Activated naive CD8-positive, alpha-beta T cell treated with anti-CD3 and anti-CD28 coated beads, Interleukin-2, amount 10 ng/mL, durations not matched to agents 7 days and 5 days (primary cell): ENCODE data around the gene BHLHE23. TPM values are rescaled to one million over a fixed set of nuclear protein-coding genes. Genes with fewer than 3 reads are reported as not detected.

Experiments used
- ATAC-seq: fragments of 150-1000 bp; cut with Tn5 transposase; one replicate; pipeline ENCODE4 v1.10.0; 2021; ENCODE audit warnings: low read depth, moderate library complexity
- POLR2A ChIA-PET: fragments of 350-600 bp; sonication (Branson Sonifier 250); formaldehyde crosslinking; loops from one replicate; lab custom pipeline; 2021; ENCODE audit warnings: antibody characterized with exemption; lab: Charles Lee
- DNase-seq: peaks from one replicate; pipeline ENCODE4 v3.0.0; 2021
- H3K27ac Mint-ChIP-seq: one replicate; pipeline ENCODE4 v1.8.0; 2022; ENCODE audit warnings: mild to moderate bottlenecking, mixed read lengths
- H3K27me3 Mint-ChIP-seq: one replicate; pipeline ENCODE4 v1.8.0; 2022; ENCODE audit warnings: mild to moderate bottlenecking, moderate library complexity, mixed read lengths
- H3K36me3 Mint-ChIP-seq: one replicate; pipeline ENCODE4 v1.8.0; 2021; ENCODE audit warnings: mild to moderate bottlenecking, mixed read lengths
- H3K4me1 Mint-ChIP-seq: one replicate; pipeline ENCODE4 v1.8.0; 2021; ENCODE audit warnings: mixed read lengths
- H3K4me3 Mint-ChIP-seq: one replicate; pipeline ENCODE4 v1.8.0; 2022; ENCODE audit warnings: mild to moderate bottlenecking, moderate library complexity, mixed read lengths
- H3K9me3 Mint-ChIP-seq: one replicate; pipeline ENCODE4 v1.8.0; 2021; ENCODE audit warnings: mixed read lengths
- total RNA-seq, 2 experiments: library from RNA; stranded (reverse); gene quantifications; one replicate each; pipeline ENCODE4 v1.2.3, GENCODE V29; 2021

BHLHE23 gene
- total RNA-seq, 2 experiments from 2014 or later, result not detected

DNA sequence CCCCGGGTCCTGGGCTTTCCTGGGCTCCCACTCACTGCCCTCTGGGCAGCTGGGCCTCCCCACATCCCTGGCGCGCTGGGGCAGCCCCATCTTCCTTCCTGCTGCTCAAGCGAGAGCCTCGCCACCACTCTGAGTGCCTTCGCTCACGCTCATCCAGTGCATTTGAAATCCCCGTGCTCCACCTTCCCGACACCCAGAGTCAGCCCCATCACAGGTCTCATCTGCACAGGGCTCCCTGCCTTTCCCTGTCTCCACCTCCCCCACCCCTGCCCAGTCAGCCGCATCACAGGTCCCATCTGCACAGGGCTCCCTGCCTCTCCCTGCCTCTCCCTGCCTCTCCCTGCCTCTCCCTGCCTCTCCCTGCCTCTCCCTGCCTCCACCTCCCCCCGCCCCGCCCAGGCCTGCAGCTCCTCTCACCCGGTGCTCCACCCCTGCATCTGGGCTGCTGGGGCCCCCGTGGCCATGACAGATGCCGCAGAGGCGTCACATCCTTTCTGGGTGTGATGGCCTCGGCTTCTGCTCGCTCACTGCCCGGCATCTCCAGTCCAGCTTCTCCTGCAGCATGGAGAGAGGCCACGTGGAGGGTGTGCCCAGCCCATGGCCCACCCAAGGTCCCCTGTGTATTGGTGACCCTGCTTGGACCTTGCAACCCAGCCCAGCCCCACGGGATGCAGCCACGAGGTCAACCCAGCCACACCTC is 9.0 kb upstream of the BHLHE23 start:
- Mint-ChIP-seq H3K4me1 (peaks cover 2% of the 10 kb centered on the region), H3K9me3 (peaks cover 8% of the 10 kb centered on the region), H3K36me3 (no peaks in the 10 kb centered on the region), H3K27me3 (peaks cover 49% of the 10 kb centered on the region), H3K27ac (no peak overlapping the region), H3K4me3 (no peak overlapping the region)
- DNase-seq (no peak), ATAC-seq (no peak)
- POLR2A ChIA-PET, result no interaction called here

DNA sequence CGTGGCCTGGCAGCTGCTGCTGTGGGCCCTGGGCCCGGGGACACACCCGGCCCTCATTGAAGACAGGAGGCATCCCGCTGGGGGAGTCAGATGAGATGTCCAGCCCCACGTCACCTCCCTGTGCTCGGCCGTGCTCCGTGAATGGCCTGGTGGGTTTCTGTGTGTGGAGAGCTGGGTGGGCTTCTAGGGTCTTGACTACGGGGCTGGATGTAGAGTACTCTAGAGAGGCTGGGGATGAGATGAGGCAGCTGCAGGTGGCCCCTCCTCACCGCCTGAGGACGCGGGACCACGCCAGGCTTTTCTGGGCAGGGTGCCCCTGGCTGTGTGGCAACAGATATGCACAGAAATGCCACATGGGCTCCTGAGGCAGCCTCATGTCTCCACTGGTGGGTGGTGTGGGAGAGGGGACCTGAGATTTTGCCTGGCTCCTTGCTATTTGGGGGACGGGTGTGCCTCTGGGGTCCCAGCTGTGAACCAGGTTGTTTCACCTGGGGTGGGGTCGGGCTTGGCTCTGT is 8.4 kb upstream of the BHLHE23 start:
- Mint-ChIP-seq H3K27ac (no peak overlapping the region), H3K27me3 (peaks cover 52% of the 10 kb centered on the region), H3K4me3 (no peak overlapping the region), H3K9me3 (peaks cover 8% of the 10 kb centered on the region), H3K4me1 (peaks cover 6% of the 10 kb centered on the region), H3K36me3 (peaks cover 2% of the 10 kb centered on the region)
- no peak for ATAC-seq
- no peak for DNase-seq
- POLR2A ChIA-PET, result no interaction called here

DNA sequence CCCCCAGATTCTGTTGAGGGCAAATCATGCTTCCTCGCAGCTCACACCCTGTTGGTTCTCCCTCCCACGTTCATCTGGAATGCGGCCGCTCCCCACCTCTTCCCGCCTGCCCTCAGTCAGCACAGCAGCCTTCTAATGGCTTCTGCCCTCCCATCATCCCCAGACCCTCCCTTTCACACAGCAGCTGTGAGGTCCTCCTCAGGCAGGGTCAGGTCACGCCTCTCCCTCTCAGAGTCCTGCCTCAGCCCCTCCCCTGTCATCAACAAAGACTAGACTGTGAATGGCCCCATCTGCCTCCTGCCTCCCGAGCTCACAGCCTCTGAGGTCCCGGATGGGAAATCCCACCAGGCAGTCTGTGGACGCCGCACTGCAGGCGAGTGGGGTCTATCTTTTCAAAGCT is 7.9 kb upstream of the BHLHE23 start:
- Mint-ChIP-seq H3K27me3 (peaks cover 55% of the 10 kb centered on the region), H3K4me3 (no peak overlapping the region)
- no peak for ATAC-seq

DNA sequence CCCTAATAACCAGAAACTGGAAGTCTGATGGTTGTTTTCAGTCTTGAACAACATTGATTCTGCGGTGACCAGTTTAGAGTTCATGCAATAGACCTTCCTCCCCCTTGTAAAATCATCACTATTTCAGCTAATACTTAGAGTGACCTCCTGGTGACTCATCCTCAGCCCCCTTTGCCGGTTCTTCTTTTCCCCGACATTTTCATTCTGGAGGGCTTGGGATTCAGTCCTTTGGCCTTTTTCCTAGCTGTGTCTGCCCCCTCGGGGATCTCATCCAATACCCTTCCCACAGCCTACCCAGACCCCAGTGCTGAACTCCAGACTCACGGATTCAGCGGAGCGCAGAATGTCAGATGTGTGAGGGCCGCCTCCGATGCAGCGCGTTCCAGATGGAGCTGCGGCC is 7.5 kb upstream of the BHLHE23 start:
- ATAC-seq (no peak), DNase-seq (no peak)
- peaks cover 55% of the 10 kb centered on the region for H3K27me3 Mint-ChIP-seq
- H3K36me3 Mint-ChIP-seq, result peaks cover 2% of the 10 kb centered on the region
- H3K9me3 Mint-ChIP-seq, result peaks cover 8% of the 10 kb centered on the region
- POLR2A ChIA-PET, result no interaction called here
- H3K27ac Mint-ChIP-seq, result no peak overlapping the region
- H3K4me1 Mint-ChIP-seq, result peaks cover 7% of the 10 kb centered on the region
- H3K4me3 Mint-ChIP-seq, result no peak overlapping the region

More for the DNA sequence above, 7.9 kb upstream of the BHLHE23 start:
- H3K9me3 Mint-ChIP-seq, result peaks cover 8% of the 10 kb centered on the region
- no peak for DNase-seq
- H3K36me3 Mint-ChIP-seq, result peaks cover 2% of the 10 kb centered on the region
- no peak overlapping the region for H3K27ac Mint-ChIP-seq
- POLR2A ChIA-PET, result no interaction called here
- H3K4me1 Mint-ChIP-seq, result peaks cover 7% of the 10 kb centered on the region

DNA sequence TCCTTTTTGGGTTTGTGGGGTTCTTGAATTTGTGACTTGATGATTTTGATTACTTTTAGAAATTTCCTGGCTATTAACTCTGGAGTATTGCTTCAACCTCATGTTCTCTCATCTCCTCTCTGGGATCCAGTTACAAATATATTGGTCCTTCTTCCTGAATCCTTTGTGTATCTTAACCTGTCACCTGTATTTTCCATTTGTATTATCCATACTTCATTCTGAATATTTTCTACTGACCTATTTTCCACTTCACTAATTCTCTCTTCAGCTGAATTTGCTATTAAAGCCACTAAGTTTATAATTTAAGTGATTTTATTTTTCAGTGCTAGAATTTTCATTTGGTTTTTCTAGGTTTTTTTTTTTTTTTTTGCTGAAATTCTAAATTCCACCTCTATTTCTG is 6.4 kb upstream of the BHLHE23 start:
- H3K27me3 Mint-ChIP-seq, result peaks cover 66% of the 10 kb centered on the region
- peaks cover 11% of the 10 kb centered on the region for H3K4me1 Mint-ChIP-seq
- no peak overlapping the region for H3K27ac Mint-ChIP-seq
- H3K36me3 Mint-ChIP-seq, result peaks cover 2% of the 10 kb centered on the region
- H3K4me3 Mint-ChIP-seq, result no peak overlapping the region
- H3K9me3 Mint-ChIP-seq, result peaks cover 8% of the 10 kb centered on the region
- DNase-seq, result no peak
- ATAC-seq, result no peak
- POLR2A ChIA-PET, result interaction anchor here (0.7 kb wide), 1 partner anchor 634 kb away, joined by 3 read pairs; no protein-coding TSS in a partner anchor

DNA sequence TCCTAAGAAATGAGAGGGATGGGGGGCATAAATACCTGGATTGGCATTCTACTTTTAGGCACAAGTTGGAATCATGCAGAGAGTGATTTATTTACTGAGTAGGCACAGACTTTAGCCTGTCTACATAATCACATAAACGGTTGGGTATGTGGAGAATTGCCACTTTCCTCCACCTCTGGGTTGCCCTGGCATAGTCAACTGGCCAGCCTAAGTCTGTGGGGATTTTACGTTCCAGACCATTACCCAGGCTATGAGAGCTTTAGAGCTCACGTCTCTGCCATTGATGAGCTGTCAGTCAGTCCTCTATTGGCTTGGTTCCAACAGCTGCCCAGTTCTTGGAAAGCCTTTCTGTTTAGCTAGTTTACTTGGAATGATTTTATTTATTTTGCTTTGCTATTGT is 5.0 kb upstream of the BHLHE23 start:
- ATAC-seq (no peak), DNase-seq (no peak)
- H3K9me3 Mint-ChIP-seq, result peaks cover 8% of the 10 kb centered on the region
- POLR2A ChIA-PET, result interaction anchor here (1.3 kb wide), 1 partner anchor 39 kb away, joined by 3 read pairs; no protein-coding TSS in a partner anchor
- H3K4me1 Mint-ChIP-seq, result peaks cover 11% of the 10 kb centered on the region
- no peak overlapping the region for H3K4me3 Mint-ChIP-seq
- peaks cover 2% of the 10 kb centered on the region for H3K36me3 Mint-ChIP-seq
- H3K27ac Mint-ChIP-seq, result no peak overlapping the region
- H3K27me3 Mint-ChIP-seq, result peaks cover 72% of the 10 kb centered on the region

DNA sequence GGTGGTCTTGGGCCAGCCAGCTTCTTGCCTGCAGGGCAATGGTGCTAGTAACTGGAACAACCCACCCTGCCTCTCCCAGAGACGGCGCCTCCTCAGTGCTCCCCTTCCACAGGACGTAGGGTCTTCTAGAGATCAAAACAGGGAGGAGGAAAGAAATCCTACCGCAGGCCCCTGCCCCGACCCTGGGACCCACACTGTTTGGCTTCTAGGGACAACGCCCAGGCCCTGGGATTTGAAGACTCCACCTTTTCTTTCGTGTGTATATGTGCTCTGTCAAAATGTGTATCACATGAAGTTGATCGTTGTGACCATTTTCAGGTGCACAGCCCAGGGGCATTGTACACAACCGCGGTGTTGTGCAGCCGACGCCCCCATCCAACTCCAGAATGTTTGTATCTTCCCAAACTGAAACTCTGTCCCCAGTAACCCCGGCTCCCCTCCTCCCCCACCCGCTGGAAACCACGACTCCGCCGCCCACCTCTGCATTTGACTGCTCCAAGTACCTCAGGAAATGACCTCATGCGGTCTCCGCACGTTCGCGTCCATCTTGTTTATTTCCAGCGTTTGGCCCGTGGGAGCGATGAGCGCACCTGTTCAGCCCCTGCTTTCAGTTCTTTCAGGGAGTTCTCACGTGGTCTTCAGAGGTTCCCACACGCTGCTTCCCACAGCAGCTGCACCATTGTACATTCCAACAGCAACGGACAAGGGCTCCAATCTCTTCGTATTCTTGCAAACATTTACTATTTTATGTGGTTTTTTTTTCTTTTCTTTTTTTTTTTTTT is 3.4 kb upstream of the BHLHE23 start:
- H3K36me3 Mint-ChIP-seq, result peaks cover 2% of the 10 kb centered on the region
- H3K9me3 Mint-ChIP-seq, result peaks cover 8% of the 10 kb centered on the region
- H3K4me3 Mint-ChIP-seq, result peak overlapping the region; percentile 90
- H3K27ac Mint-ChIP-seq, result peak overlapping the region; percentile 70
- peak; percentile 68 for ATAC-seq
- peak; percentile 74 for DNase-seq
- peaks cover 72% of the 10 kb centered on the region for H3K27me3 Mint-ChIP-seq
- H3K4me1 Mint-ChIP-seq, result peaks cover 11% of the 10 kb centered on the region
- POLR2A ChIA-PET, result interaction anchor here (0.7 to 3.1 kb wide), 5 partner anchors 22 to 773 kb away, joined by 3 to 22 read pairs (median 6); partner anchors contain the start of gene PPDPF

DNA sequence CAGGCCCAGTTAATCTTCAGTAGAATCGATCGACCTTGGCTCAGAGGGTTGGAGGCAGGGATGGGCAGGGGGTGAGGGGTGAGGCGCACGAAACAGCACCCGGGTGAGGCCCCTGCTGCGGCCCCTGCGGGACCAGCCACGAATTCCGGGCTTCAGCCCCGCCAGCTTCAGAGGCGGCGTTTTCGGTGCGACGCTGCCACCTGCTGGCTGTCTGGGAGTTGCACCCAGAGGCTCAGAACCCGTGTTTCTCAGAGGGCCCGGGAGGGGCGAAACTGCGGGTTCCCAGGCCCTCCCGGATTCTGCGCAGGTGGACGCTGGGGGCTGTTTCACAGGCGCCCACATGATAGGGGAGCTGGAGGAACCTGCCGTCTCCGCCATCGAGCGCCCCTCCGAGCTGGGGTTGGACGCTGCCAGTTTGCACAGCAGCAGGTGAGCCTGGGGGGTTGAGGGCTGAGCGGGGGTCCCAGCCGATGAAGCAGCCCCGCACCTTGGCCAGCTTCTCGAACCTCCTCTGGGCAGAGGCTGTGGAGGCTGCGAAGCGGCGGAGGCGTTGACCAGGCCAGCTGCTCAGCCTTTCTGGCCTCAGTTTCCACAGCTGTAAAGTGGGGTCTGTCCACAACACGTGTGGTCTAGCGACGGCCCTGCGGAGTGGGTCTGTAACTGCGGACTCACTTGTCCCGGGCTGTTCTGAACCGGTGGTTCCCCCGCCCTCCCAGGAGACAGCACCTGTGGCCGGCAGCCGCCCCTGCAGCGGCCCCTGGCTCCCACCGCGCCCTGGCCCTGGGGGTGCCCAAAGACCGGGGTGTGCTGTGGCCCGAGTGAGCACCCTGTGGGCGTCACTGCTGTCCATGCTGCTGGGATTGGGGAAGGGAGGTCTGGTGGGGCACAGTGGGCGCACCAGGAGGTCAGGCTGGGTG is 2.5 kb upstream of the BHLHE23 start:
- Mint-ChIP-seq H3K9me3 (peaks cover 6% of the 10 kb centered on the region), H3K4me3 (peak overlapping the region; percentile 40), H3K27ac (peak overlapping the region; percentile 12), H3K36me3 (peaks cover 2% of the 10 kb centered on the region), H3K4me1 (peaks cover 14% of the 10 kb centered on the region), H3K27me3 (peaks cover 69% of the 10 kb centered on the region)
- ATAC-seq (peak; percentile 67), DNase-seq (peak; percentile 90)
- POLR2A ChIA-PET, result interaction anchor here (0.9 to 3.1 kb wide), 4 partner anchors 32 to 110 kb away, joined by 3 to 22 read pairs (median 4); no protein-coding TSS in a partner anchor

DNA sequence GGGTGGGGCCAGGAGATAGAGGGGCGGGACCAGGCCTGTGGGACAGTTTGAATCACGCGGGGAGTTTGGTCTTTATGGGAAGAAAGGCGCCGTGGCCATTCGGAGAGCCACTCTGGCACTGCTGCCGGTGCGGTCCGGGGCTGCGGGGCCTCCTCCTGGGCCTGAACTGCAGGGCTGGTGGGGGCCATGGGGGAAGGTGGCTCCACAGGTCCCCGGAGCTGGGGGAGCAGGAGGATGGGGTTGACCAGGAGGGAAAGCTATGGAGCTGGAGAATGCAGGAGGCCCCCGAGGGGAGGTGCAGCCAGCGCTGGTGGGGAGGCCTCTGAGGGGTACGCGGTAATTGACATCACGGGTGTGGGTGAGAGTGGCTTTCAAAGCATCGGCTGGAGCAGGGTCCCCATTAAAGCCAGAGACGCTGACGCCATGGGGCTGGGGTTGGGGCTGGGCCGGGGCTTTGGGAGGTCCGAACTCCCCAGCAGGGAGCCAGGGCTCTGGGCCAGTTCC is 1.8 kb upstream of the BHLHE23 start:
- Mint-ChIP-seq H3K27me3 (peaks cover 67% of the 10 kb centered on the region), H3K27ac (no peak overlapping the region), H3K4me3 (peak overlapping the region; percentile 40), H3K36me3 (peaks cover 2% of the 10 kb centered on the region), H3K4me1 (peaks cover 14% of the 10 kb centered on the region), H3K9me3 (peaks cover 6% of the 10 kb centered on the region)
- peak; percentile 50 for DNase-seq
- POLR2A ChIA-PET, result interaction anchor here (0.9 to 3.1 kb wide), 4 partner anchors 31 to 110 kb away, joined by 3 to 22 read pairs (median 4); no protein-coding TSS in a partner anchor
- ATAC-seq, result peak; percentile 5

DNA sequence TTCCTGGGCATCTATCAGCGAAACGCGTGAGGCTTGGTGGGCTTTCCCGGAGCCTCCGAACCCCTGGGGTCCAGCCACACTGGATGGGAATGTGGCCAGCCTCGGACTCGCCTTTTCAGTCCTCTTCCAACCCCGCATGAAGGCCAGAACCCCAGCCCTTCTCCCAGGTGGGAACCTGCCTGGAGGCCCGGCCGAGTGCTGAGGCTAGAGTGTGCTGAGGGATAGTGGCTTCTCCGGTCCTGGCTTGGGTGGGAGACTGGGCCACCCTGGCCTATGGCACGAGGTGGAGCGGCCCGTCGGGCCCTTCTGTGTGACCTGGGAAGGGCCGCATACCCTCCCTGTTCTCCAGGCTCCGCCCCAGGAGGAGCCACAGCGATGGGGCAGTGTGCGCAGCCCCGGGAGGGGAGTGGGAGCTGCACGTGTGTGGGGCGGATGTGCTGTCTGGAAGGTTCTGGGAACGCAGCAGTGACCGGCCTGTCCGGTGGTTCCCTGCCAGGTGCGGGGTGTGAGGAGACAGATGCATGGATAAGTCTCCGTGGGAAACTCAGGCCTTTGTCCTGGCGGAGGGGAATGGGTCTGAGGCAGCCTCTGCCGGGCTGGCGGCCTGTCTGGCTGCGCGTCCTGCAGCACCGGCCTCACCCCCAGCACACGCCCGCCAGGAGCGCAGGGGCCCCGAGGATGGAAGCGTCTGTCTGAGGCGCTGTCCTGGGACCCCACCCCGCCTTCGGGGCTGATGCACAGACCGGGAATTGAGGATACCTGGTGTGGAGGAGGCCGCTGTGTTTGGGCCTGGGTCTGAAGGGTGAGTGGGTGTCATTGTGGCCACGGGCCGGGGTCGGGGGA is 1.1 kb upstream of the BHLHE23 start:
- no peak overlapping the region for H3K27ac Mint-ChIP-seq
- H3K9me3 Mint-ChIP-seq, result peaks cover under 1% of the 10 kb centered on the region
- H3K27me3 Mint-ChIP-seq, result peaks cover 67% of the 10 kb centered on the region
- H3K36me3 Mint-ChIP-seq, result peaks cover 2% of the 10 kb centered on the region
- POLR2A ChIA-PET, result interaction anchor here (1.0 to 3.1 kb wide), 2 partner anchors 35 to 95 kb away, joined by 3 to 22 read pairs; no protein-coding TSS in a partner anchor
- ATAC-seq, result no peak
- H3K4me3 Mint-ChIP-seq, result no peak overlapping the region
- DNase-seq, result peak; percentile 44
- H3K4me1 Mint-ChIP-seq, result peaks cover 14% of the 10 kb centered on the region

DNA sequence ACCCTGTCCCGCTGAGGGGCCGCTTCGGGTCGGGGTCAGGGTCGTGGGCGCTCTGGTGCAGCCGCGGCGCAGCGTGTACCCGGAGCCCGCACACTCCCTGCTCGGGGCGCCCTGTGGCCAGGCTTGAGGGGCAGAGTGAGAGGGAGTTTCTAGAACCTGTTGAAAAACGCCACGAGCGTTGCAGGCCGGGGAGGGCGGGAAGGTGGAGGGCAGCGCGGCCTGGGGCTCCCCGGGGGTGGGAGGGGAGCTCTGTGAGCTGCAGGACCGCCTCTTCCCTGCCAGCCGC is 539 bp upstream of the BHLHE23 start:
- Mint-ChIP-seq H3K4me3 (no peak overlapping the region), H3K9me3 (no peaks in the 10 kb centered on the region), H3K4me1 (peaks cover 14% of the 10 kb centered on the region), H3K27ac (no peak overlapping the region), H3K27me3 (peaks cover 67% of the 10 kb centered on the region), H3K36me3 (peaks cover 2% of the 10 kb centered on the region)
- DNase-seq (no peak), ATAC-seq (no peak)
- POLR2A ChIA-PET, result no interaction called here
